ENCODE results near the gene PTTG2.

- TF ChIP-seq CTCF (IDR thresholded peaks at IDR 0.05), result no peak
- TF ChIP-seq POLR2A (IDR thresholded peaks at IDR 0.05), result no peak
Observed at GRCh38 chr4:37960098-37960497, at the start of gene PTTG2.
